ENCODE data around the gene MFF.

MFF gene, protein sequence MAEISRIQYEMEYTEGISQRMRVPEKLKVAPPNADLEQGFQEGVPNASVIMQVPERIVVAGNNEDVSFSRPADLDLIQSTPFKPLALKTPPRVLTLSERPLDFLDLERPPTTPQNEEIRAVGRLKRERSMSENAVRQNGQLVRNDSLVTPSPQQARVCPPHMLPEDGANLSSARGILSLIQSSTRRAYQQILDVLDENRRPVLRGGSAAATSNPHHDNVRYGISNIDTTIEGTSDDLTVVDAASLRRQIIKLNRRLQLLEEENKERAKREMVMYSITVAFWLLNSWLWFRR

DNA sequence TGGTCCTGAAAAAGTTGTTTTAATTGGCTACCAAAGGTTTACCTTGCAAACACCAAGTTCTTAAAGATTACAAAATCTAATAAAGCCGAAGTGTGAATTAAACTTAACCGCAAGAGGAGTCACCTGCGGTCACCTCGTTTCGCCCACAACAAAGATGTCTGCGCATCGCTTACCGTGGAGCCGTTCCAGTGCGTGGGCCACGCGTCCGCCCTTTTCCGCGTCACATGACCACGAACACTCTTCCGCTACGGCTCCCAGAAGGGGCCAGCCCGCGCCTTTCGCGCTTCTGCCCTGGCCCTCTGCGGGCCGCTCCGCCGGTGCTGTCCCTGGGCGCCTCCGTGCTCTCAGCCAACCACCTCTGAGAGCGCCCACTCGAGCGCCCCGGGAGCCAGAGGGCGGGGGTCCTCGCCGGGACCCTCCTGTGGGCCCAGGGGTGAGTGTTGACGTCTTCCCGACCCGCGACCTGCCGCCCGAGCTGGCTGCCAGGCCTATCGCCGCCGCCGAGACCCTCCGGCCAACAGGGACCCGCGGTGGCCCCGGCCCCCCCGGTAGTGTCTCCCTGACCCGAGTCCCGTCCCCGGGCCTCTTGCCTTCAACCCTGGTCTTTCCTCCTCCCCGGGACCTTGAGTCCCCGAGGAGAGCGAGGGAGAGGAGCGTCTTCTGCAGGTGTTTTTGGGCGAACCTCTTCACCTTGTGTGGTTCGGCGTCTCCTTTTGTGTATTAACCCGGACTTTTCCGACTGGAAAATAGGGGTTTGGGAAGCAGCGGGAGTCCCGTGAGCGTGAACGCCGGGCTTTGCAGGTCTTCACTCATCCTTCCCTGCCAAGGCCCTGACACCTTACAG lies at the start of gene MFF:
MFF (plus strand) TSS at position 257 of the 844 bp plus-strand sequence. CDS start 5,415 bp downstream, outside the sequence.
- FAIRE-seq: peak; percentile 17

DNA sequence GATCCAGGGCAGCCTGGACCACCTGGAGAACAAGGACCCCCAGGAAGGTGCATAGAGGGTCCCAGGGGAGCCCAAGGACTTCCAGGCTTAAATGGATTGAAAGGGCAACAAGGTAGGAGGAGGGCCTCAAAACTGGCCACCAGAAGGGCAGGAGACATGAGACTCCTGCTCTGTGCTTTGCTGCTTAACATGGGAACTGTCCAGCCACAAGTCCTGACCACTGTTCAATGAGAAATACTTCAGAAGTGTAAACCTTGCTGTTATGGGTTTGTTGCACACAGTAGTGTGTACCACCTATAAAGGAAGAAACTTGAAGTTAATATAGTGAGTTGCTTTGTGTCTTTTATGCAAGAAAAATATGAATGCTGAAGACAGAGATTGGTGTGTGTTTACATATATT lies 44.2 kb upstream of the MFF start:
- no peak for FAIRE-seq

DNA sequence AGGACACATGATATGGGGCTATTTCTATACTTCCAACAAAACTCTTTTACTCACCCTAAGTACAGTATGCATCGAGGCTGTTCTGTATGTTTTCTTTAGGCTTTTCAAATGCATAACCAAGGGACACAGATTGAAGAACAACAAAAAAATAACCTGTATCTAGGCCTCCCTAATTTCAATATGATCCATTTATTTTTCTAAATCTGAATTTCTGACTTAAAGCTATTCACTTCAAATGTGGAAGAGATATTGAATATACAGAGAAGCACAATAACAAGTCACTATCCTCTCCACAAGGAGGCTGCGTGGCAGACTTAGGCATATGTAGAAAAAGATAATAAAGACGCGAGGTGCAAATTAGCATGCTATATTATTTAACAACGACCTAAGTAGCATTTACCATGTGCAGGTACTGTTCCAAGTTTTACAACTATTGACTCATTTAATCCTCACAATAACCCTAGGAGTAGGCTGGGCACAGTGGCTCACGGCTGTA lies 39.3 kb upstream of the MFF start:
- FAIRE-seq: no peak

DNA sequence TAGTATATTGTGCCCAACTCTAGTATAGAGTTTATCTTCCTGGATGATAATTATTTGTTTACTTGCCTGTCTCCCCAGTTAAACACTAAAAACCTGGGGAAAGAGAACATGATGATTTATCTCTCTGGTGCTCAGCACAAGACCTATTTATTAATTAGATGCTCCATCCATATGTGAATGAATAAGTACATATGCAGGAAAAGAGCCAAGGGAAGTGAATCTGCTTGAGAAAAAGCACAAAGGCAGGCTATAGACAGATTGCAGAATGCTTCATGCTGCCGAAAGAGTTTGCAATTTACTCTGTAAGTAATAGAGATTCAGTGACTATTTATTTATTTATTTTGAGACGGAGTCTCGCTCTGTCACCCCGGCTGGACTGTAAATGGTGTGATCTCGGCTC lies 37.3 kb upstream of the MFF start:
- no peak for FAIRE-seq

DNA sequence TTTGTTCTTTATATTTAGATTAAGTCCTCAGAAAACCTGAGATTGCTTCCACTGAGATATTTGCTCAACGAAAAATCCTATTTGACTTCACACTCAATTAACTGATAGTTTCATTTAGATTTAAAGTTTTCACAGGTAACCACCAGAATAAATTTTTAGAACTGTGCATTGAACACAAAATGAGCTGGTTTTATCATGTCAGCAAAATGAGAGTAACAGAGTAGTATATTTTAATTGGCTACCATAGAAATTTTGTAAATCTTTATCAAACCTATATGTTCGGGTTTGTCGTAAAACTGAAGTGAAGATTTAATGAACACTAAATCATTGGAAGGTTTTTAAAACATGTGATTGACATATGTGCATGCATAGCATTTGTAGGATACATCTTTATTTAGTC lies 32.7 kb upstream of the MFF start:
- no peak for FAIRE-seq

DNA sequence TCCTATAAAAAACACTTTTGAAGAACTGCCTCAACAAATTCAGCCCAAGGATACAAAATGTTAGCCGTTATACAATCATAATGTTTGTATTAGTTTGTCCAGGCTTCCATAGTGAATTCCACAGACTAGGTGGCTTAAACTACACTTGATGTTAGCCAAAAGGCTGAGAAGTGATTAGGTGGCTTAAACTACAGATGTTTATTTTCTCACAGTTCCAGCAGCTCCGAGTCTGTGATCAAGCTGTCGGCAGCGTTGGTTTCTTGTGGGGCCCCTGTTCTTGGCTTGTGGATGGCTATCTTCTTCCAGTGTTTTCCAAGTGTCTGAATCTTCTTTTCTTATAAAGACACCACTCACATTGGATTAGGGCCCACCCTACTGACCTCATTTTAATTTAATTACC lies 31.5 kb upstream of the MFF start:
- no peak for FAIRE-seq

DNA sequence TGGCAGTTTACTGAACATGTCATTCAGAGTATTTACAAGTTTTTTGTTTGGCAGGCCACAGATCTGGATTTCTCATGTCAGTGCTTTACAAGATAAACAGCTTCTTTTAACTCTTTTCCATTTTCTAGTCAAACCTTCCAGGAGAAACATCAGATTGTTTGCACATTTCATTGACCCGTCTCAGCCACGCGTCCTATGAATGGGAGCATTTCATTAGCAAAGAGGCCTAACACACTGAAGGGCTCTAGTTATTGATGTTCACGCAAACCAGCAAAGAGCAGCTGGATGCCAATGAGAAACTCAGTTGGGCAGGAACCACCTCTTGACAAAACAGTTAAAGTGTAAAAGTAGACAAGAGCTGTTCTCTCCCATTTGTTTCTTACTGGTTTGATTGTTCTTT lies 29.2 kb upstream of the MFF start:
- no peak for FAIRE-seq

DNA sequence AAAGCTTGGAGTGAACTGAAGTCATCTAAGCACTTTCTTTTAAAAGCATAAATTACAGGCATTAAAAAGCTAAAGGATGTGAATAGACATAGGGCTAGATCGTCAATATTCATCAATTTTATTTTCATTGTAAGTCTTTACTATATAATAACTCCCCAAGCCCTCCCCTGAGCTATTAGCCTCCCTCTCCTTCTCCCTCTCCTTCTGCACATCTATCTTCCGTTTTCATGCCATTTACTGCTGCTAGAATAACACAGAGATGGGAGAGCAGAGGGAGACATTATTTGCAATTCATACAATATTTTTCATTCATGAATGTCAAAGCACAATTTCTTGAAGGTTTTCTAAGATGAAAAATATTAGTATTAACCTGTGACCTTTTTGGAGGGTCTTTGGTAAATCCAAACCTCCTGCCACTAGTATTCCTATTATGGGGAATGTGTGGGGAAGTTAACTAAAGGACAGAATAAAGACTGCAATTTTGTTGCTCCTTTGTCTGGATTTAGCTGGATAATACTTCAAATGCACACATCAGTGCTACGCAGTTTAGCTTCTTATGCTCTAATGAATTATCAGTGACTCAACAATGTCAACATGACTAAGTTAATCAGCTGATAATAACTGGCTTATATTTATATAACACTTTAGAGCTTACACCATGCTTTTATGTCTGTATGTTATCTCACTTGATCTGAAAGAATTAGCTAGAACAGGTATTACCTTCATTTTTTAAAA lies 28.2 kb upstream of the MFF start:
- FAIRE-seq: peak; percentile 98

DNA sequence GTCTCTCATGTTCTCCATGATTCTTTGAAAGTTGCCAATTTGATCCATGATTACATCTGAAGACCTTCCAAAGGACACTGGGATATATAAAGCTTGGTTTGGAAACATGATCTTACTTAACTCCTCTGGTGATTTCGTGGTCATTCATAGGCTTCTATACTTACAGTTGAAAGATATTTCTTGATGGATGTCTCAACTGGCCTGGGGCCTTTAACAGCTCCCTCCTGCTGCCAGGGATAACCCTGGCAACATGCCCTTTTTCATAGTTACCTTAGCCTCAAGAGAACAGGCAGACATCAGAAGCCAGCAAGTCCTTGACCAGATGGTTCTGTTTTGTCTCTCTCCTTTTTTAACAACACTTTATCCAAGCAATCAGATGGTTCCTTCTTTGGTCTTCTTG lies 23.5 kb upstream of the MFF start:
- FAIRE-seq: no peak

DNA sequence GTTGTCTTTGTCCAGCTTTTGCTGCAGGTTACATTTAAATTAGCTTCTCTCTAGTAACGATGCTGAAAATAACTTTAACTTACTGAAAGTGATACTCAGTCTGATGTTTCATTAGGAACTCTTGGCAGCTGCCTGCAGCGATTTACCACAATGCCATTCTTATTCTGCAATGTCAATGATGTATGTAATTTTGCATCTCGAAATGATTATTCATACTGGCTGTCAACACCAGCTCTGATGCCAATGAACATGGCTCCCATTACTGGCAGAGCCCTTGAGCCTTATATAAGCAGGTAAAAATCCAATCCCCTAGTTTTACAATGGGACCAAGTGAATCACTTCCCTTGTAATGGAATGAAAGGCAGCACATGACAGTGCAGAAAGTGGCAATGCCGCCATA lies 16.3 kb upstream of the MFF start:
- no peak for FAIRE-seq

DNA sequence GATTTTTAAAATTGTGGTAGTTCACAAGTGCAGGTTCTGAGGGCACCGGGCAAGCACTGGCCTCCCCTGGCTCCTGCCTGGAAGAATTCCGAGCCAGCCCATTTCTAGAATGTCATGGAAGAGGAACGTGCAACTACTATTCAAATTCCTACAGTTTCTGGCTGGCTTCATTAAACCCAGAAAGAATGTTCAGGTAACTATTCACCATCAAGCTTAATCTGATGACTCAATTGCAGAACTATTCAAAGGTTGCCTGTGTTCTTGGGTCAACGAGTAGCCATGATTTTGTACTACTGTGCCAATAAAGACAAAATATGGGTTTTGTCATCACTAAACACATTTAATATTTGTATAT lies 14.3 kb upstream of the MFF start:
- FAIRE-seq: no peak

DNA sequence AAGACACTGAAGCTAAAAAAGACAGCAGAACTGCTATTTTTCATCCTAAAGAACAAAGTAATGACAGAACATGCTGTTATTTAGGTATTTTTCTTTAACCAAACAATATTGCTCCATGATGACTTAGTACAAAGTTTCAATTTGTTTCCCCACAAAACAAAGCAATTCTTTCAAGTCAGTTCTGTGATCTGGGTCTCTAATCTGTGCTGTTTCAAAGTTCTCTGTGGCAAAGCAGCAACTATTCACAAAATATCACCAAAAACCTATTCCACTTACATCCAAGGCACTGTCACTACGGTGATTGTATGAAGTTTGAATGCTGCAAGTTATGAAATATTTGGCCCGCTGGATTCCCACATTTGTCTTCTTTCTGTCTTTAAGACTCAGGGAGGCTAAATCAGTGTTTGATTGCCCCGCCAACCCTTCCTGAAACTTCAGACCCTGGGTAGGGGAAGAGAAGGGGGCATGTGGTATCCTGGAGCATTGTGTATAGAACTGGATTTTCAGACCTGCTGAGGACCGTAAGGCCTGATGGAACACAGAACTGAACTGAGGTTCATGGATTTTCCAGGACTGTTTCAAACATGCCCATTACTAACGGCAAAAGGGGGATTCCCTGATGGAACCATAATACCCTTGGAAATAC lies 13.1 kb upstream of the MFF start:
- no peak for FAIRE-seq

DNA sequence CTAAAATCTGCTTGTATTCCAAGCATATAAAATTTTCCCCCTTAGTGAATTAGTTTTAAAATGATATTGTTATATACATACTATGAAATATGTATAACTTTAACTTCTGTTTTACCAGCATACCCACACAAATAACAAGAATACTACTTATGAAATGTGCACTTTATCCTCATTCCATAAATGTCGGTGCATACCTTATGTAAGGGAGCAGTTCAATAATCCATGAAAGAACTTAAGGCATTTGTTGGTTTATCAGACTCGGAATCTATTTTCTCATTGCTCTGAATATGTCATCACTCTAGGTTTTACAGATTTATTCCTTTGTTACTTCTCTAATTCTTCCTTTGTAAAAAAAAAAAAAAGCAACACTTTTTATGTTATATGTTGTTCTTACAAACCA lies 12.5 kb upstream of the MFF start:
- FAIRE-seq: no peak

DNA sequence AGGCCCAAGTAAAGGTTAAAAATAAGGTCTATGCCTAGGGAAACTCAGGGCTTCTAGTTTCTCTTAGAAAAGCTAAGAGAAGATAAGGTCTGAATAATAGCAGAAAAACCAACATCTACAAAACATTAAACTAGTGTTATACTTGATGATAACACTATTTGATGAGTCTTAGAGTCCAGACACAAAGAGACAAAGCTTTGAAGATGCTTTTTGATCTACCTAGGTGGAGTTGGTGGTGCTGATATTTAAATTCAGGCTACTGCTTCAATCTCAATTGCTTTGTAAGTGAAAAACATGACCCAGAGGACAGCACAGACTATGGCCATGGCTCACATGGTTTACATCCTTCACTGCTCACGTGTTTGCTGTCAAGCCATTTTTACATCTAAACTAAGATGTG lies 11.7 kb upstream of the MFF start:
- FAIRE-seq: no peak

DNA sequence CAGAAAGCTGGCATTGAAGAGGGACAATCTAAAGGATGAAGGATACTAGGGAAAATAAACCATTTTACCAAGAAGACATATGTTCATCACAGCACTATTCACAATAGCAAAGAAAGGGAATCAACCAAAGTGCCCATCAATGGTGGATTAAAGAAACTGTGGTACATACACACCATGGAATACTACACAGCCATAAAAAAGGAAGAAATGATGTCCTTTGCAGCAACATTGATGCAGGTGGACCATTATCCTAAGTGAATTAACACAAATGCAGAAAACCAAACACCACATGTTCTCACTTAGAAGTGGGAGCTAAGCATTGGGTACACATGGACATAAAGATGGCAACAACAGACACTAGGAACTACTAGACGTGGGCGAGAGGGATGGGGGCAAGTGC lies 7.2 kb upstream of the MFF start:
- FAIRE-seq: no peak

DNA sequence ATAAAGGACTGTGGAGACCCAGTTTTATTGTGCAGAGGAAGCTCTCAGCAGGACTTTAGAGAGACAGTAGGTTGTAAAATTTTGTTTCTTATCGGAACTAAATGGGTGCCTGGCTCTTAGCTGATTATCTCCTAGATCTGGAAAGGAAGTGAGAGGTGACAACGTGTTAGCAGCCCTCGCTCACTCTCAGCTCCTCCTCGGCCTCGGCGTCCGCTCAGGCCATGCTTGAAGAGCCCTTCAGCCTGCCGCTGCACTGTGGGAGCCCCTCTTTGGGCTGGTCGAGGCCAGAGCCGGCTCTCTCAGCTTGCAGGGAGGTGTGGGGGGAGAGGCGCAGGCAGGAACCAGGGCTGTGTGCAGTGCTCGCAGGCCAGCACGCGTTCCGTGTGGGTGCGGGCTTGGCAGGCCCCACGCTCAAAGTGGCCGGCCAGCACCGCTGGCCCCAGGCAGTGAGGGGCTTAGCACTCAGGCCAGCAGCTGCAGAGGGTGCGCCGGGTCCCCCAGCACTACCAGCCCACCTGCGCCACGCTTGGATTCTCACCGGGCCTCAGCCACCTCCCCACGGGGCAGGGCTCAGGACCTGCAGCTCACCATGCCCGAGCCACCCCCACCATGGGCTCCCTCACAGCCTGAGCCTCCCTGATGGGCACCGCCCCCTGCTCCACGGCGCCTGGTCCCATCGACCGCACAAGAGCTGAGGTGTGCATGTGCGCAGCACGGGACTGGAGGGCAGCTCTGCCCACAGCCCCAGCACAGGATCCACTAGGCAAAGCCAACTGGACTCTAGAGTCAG lies 4.6 kb upstream of the MFF start:
- no peak for FAIRE-seq

DNA sequence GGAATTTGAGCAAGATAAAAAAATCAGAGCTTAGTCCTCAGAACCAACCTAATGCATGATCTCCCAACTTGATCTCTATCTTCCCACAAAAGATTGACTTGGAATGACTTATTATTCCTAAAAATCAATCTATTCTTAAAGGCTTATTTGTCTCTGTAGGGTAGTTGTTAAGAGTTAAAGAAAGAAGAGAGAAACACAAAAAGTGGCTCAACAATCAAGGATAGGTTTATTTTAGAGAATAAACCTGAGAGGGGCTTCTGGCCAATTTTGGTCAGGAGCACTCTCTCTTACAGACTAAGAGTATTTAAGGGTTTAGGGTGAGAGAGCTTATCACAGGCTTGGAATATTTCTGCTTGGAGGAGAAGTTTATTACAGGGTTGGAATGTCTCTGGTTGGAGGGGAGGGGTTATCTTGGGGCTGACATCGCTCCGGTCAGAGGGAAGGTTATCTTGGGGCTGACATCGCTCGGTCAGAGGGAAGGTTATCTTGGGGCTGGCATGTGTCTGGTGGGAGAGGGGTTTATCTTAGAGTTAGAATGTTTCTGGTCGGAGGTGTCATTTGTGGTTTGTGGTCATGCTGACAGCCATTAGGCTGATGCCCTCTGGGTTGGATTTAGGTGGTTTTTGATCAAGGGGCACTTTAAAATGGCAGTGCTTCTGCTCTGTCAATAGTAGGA lies 2.4 kb upstream of the MFF start:
- FAIRE-seq: no peak

DNA sequence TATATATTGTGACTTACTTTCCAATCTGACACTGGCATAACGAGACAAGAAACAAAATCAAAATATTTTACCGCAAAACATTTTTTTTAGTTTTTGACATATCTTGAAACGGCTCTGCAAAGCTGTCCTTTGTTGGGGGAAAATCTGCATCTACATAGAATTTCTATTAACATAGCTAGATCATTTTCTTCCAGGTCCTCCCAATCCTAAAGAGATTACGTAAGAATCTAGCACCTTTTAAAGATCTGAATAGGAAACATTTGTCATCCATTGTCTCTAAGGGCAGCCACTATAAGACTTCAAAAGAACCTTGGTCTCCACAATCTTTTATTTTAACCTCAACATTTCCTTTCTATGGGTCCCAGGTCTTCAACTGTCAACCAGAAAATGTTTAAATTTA lies 1.2 kb upstream of the MFF start:
- no peak for FAIRE-seq

DNA sequence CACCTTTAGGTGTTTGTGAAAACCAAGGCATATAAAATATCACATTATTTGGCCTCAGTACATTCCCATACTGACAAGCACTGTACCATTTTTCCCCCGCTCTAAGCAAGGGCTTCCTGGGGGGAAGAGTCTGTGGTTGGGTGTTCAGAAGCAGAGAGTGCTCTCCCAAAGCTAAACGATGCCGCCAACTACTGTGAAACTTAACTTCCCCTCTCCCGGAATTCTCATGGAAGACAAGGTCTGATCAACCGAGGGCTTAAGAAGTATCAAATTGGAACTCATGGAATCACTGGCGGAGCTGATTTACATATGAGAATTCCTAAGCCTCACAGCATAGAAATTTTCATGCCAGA lies 433 bp upstream of the MFF start:
- no peak for FAIRE-seq

DNA sequence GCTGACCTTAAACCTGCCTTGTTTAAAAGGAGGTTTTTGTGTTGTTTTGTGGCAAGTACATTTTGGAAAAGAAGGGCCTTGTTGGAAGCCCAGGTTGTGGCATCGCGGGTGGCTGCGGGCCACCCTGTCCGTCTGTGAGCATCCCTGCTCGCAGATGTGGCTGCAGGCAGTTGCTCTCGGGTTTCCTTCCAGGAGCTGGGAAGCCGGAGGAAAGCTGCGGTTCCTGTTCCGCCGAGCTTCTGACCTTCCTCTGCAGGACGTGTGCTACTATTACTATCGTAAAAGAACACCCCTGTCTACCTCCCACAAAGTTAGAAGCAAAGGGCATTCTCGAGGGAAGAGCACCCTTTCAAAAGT lies 766 bp downstream of the MFF start:
- no peak for FAIRE-seq

DNA sequence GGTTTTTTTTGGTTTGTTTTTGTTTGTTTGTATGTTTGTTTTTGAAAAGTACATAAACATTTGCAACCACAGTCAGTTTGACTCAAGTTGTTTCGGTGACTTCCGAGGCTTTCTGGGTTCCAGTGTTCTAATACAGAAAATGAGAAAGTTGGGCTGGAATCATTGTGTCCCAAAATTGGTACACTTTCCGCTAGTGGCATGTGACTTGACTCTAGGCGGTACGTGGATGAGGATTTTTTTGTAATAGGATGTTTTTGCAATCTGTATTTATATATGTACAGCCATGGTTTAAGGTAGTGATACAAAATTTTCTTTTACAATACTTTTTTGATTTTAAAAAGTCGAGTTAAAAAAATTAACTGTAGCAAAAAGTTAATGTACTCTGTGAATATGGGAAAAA lies 1.7 kb downstream of the MFF start:
- no peak for FAIRE-seq

DNA sequence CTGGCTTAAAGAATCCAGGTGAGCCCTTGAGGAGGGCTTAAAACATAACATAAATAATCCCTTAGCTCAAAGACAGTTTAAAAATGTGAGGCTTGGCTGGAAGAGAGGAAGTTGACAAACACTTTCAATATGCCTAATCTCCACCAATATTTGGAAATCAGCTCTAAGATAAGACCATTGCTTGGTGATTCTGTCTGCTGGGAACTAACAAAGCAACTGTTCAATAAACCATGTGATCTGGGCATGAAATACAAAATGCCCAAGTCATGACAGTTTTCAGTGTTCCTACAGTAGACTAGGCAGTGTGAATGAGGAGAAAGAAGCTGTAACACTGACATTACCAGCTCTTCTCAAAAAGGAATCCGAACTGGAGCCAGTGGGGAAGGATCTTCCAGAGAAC lies 10.7 kb downstream of the MFF start:
- no peak for FAIRE-seq

All from islet of Langerhans (tissue), 1 donor.